GM18951 (cell line): ENCODE results near the gene DOCK2.
"Not testable (repeated sequence)": the region's sequence is repeated elsewhere in the genome, so short reads cannot be mapped to it uniquely, and the experiment has no call there.

ENCODE experiments used
- POLR2A ChIP-seq: IDR thresholded peaks from 4 replicates; pipeline ENCODE4 v1.6.1; 2011; ENCODE audit warnings: mild to moderate bottlenecking; ENCODE audit not compliant: insufficient read length, insufficient read depth; ENCODE audit errors: extremely low read depth
- in situ Hi-C: fragments of 300-500 bp; cut with MboI; formaldehyde crosslinking; loops from one replicate; pipeline ENCODE4 v1.12.0; 2022; ENCODE audit warnings: low sequenced_read_pairs, mixed read lengths, inconsistent platforms; ENCODE audit not compliant: unreplicated experiment

The DOCK2 gene

DNA sequence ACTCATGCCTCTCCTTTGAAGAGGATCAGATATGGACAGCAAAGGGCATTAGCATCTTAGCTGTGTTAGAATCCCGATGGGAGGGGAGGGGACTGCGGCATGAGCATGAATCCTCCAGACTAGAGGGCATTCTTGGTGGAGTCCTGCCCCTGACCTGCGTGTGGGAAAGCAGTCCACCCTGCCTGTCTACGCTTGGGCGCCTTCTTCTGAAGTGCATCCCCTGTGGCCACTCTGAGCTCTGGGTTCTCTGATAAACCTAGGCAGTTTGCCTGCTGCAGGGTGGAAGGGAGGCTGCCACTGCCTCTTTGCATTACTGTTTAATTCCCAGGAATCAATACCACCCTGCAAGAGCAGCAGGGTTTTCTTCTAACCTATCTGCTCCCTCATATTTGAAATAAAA, 173.9 kb downstream of the DOCK2 start:
- TF ChIP-seq POLR2A = no peak
- in situ Hi-C loops = no loop called here

DNA sequence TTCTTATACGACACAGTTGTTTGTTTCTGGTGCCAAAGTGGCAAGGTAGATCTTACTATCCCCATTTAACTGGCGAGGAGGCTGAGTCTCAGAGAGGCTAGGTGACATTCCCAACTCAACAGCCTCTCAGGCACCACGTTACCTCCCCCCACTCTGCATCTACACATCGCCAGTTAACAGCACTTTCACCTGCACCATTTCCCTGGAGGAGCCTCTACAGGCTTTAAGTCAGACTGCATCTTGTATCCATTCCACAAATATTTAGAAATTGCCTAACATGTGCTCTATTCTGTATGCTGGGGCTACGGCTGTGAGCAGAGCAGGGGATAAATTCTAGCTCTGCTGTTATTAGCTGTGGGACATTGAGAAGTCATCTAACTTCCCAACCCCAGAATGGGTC, 174.6 kb downstream of the DOCK2 start:
- TF ChIP-seq POLR2A = no peak

DNA sequence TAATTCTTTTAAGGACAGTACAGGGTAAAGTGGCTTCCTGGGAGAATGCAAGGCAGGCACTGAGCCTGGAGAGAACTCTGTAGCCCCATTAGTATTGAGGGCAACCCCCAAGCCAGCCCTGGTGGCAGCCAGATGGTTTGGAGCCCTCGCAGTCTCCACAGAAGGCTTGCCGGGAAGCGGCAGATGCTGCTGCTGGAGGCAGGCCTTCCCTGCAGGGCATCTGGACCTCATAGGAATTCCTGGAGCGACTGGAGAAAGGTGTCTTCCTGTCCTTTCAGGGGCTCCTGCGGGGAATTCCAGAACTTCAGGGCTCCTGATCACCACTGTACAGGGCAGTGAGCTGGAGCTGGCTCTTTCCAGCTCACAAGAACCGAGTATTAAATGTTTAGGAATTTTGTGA, 175.7 kb downstream of the DOCK2 start:
- TF ChIP-seq POLR2A = no peak
- in situ Hi-C loops = no loop called here

More for the DNA sequence above, 174.6 kb downstream of the DOCK2 start:
- in situ Hi-C loops = no loop called here

DNA sequence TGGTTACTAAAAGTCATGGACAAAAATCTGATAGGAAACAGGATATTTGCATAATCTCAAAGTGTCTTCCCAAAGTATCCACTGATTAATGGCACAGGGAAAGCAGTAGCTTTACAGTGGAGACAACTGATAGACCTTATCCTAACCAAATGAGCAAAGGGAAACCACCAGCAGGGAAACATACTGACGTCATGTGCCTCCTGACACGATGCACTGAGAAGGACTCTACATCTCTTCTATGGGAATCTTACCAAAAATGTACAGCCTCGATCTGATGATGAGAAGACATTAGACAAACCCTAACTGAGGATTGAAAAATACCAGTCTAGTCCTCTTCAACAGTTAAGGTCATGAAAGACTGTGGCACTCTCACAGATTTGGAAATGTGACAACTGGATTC, 177.0 kb downstream of the DOCK2 start:
- no peak for TF ChIP-seq POLR2A
- in situ Hi-C loops = no loop called here

DNA sequence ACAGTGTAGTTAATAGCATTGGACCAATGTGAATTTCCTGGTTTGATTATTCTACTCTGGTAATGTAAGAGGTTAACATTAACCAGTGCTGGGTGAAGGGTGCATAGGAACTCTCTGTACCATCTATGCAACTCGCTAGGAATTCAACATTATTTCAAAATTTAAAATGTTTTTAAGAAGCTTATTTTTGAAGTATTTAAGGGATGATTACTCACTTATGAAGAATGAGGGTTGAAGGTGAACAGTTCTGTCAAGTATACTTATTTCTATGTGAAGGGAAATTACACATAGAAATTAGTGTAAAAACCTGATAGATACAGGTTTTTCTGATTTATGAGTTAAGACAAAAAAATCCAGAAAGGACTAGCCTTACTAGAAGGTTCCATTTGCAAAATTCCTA, 177.4 kb downstream of the DOCK2 start:
- in situ Hi-C loops = no loop called here
- no peak for TF ChIP-seq POLR2A

DNA sequence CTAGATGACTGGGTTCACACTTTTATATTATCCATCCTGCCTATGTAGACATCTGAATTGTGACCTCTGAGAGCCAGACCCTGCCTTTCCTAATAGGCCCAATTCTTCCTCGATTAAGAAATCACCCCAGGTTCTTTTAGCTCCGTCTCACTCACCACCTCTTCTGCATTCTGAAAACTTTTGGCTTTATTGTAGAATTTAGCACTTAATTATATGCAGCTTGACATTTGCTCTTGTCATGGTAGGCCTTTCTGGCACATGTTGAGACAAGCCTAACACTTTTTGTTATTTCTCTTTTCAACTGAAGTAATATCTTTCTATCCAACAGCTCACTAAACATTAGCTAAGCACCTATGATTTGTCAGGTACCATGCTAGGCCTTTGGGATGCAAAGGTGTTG, 180.0 kb downstream of the DOCK2 start:
- no peak for TF ChIP-seq POLR2A
- in situ Hi-C loops = no loop called here

DNA sequence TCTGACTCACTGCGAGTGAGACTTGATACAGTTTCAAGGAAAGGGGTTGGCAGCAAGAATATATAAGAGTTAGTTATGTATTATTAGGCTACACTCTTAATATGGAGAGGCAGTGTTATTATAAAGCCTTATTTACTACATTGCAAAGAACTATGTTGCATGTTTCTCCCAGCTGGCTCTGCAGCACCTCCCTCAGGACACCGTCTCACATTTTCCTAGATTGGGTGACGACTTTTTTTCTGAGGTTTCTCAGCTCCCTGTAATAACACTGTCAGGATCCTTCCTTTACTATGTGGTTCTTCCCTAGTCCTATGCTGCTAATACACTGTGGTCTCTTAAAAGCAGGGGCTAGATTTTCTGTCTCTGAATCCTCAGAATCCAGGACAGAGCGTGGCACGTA, 189.5 kb downstream of the DOCK2 start:
- in situ Hi-C loops = no loop called here

DNA sequence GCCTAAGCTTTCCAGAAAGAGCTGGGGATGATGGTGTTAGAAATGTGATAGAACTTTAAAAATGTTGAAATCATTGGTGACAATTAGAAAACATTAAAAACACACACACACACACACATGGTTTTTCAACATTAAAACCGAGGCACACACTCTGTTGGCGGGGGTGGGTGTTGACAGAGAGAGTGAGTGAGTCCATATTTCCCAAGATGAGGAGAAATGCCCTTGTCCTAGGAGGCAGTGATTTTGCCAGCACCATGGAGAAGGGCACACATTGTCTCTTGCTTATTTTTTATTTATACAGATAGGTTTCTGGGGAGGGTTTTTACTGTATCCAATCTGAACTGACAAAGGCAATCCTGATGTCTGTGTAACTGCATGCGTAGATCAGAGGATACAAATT, 190.7 kb downstream of the DOCK2 start:
- no peak for TF ChIP-seq POLR2A
- in situ Hi-C loops = no loop called here

More for the DNA sequence above, 189.5 kb downstream of the DOCK2 start:
- TF ChIP-seq POLR2A = no peak

DNA sequence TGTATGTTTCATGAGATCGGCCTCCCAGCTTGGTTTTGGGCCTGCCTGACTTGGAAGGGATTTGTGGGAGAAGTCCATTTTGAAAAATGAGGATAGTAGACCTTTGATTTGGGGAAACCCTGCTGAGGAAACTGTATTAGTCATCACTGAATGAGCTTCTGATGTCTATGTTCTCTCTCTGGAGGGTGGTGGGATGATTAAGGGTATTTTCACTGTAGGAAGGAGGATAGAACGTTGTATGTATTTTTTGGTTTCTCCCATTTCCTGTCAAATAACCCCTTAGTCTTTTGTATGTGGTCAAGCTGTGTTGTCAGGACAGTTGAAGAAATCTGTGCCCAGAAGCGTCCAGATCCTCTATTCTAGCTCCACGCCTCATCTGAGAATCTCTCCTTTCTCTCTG, 191.3 kb downstream of the DOCK2 start:
- in situ Hi-C loops = no loop called here
- TF ChIP-seq POLR2A = no peak

DNA sequence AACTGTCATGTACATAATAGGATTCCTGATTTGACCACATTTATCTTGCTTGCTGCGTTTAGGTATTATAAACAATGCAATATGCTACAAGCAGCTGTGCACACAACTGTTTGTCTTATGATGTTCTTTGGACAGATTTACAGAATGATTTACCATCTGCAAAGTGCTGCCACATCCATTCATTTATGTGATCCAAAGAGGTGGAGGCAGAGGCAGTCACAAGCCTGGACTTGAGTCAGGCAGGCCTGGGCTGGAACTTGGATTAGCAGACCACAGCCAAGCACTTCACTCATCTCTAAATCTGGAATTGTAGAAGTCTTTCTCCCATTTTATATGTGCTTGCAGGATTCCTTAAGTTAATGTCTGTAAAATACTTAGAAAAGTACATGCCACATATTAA, 194.3 kb downstream of the DOCK2 start:
- no peak for TF ChIP-seq POLR2A
- in situ Hi-C loops = no loop called here

DNA sequence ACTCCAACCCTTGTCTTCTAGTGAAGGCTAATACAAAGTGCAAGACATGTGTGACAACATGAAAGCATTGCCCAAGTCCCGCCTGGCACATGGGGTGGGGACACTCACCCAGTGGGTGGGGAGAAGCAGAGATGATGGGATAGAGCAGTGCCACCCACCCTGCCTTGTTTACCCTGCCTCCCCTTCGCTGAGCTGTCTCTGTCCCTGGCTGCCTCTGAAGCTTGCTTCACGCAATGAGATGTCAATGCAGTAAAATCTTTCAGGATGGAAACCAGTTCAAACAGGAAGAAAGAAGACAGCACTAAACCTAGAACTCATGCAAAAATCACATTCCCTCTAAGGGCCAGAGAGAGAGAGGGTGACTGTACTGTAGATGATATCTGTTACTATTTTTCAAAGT, 195.2 kb downstream of the DOCK2 start:
- in situ Hi-C loops = no loop called here
- no peak for TF ChIP-seq POLR2A

DNA sequence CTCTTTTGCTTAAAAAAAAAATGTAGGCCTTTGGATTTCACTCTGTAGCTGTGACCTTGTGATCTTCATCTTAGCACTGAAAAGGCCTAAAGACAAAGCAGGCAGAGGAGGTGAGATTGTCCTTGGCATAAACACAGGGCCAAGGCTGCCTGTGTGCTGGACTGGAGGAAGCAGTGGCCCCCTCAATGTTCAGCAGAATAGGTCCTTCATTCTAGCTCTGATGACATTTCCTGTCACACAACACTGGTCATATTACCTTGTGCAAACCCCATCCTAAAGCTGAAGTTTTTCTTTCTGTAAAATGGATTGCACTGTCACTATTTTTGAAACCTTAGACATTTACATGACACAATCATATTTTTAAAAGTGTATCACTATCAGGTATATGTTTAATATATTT, 195.8 kb downstream of the DOCK2 start:
- in situ Hi-C loops = no loop called here
- no peak for TF ChIP-seq POLR2A

DNA sequence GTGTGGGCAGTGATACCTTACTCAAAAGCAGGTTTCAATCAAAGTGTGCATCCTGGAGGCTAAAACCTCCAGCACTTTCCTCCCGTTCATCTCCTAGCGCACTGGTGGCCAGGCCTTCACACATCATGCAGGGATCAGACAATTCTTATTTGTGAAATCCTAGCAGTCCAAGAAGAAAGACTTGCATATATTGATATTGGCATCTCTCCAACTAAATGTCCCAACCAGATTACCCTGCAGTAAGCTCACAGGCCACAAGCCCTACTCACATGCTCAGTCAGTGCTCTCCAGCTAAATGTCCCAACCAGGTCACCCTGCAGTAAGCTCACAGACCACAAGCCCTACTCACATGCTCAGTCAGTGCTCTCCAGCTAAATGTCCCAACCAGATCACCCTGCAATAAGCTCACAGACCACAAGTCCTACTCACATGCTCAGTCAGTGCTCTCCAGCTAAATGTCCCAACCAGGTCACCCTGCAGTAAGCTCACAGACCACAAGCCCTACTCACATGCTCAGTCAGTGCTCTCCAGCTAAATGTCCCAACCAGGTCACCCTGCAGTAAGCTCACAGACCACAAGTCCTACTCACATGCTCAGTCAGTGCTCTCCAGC, 196.7 kb downstream of the DOCK2 start:
- in situ Hi-C loops = not testable (repeated sequence)

DNA sequence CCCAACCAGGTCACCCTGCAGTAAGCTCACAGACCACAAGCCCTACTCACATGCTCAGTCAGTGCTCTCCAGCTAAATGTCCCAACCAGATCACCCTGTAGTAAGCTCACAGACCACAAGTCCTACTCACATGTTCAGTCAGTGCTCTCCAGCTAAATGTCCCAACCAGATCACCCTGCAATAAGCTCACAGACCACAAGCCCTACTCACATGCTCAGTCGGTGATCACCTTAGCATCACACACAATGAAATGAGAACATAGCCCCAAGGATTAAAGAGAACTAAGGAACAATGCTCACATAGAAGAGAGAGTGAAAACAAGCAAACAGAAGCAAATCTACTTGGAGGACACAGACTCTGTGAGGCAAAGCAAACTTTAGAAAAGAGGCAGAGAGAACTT, 197.5 kb downstream of the DOCK2 start:
- in situ Hi-C loops = not testable (repeated sequence)

DNA sequence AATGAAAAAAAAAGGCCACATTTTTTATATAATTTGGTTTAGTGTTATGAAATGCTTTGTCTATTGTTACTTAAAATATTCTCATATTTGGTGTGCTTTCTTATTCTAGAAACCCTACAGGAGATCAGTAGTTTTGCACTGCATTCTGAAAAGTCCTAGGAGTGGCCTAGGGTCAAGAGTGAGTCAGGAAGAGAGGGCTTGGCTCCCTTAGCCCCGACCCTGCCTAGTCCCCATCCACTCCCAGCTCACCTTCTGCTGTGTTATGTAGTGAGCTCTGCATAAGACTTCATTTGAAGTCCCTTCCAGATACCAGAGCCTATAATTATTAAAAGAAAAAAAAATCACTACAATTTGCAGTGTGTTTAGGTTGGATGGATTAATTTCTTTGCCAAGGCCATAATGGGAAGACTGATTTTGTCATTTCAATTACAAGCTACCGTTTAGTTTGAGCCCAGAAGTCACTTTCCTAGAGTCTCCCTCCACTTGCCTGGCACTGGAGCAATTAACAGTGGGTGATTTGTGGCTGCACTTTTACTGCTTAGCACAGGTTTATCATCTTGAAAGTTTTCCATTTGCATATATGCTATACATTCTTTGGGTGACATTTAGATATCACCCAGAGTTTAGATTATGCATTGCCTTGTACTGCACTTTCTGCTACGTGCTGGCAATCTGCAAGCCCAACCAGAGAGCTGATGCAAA, 199.9 kb downstream of the DOCK2 start:
- in situ Hi-C loops = no loop called here

More for the DNA sequence above, 199.9 kb downstream of the DOCK2 start:
- no peak for TF ChIP-seq POLR2A
